DOHH2 (cell line): ENCODE results near the gene HIVEP3.

Experiments used
- EZH2phosphoT487 ChIP-seq: fragments of 200-600 bp; sonication (generic); IDR thresholded peaks from 2 replicates; pipeline ENCODE4 v1.6.1; 2017; ENCODE audit warnings: borderline replicate concordance, mild to moderate bottlenecking, antibody characterized with exemption, low read length, moderate library complexity, mixed read lengths
- TF ChIP-seq, protein P1 (sequence below): fragments of 200-600 bp; sonication (generic); IDR thresholded peaks from one replicate; pipeline ENCODE4 v1.5.1; 2014; ENCODE audit warnings: antibody characterized with exemption, mild to moderate bottlenecking, low read depth, low read length; ENCODE audit not compliant: poor library complexity, severe bottlenecking

DNA sequence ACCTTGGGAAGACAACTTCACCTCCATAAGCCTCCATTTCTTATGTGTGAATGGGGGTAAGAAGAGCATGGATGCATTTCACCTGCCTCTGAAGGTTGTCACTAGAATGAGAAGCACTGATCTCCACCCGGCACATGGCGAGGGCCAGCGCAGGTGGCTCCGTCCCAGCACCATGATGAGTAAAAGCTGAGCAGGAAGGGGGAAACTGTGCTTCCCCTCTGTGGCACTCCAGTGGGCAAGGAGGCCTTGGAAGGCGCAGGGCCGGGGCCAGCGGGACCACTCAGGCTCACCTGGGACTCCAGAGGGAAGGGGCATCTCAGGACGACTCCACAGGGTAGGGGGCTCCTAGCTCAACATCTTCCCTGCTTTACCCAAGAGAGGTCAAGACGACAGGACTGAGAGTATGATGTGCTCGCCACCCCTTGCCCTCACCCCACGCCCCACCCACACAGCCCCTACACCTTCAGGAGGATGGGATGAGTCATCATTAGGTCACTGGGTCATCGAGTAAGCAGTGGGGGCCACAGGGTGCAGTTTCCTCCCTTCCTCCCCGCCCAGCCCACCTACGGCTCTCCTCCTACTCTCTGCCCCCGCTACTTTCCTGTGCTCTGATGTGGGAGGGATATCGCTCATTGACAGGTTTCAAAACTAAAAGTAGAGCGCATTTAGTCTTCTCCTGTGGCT, 112.1 kb downstream of the HIVEP3 start:
- TF ChIP-seq, protein P1, sequence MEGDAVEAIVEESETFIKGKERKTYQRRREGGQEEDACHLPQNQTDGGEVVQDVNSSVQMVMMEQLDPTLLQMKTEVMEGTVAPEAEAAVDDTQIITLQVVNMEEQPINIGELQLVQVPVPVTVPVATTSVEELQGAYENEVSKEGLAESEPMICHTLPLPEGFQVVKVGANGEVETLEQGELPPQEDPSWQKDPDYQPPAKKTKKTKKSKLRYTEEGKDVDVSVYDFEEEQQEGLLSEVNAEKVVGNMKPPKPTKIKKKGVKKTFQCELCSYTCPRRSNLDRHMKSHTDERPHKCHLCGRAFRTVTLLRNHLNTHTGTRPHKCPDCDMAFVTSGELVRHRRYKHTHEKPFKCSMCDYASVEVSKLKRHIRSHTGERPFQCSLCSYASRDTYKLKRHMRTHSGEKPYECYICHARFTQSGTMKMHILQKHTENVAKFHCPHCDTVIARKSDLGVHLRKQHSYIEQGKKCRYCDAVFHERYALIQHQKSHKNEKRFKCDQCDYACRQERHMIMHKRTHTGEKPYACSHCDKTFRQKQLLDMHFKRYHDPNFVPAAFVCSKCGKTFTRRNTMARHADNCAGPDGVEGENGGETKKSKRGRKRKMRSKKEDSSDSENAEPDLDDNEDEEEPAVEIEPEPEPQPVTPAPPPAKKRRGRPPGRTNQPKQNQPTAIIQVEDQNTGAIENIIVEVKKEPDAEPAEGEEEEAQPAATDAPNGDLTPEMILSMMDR = no peak
- TF ChIP-seq EZH2phosphoT487 = no peak
